SK-N-SH (cell line): ENCODE results near the gene QSOX1. TPM values are rescaled to one million over a fixed set of nuclear protein-coding genes. Genes with fewer than 3 reads are reported as not detected.

ENCODE experiments used
- CTCF ChIA-PET: fragments of 300-600, 350-600 bp; formaldehyde crosslinking; extraction: SDS; loops from one replicate; lab custom pipeline; 2021; lab: Yijun Ruan, JAX
- POLR2A ChIA-PET: fragments of 350-600 bp; sonication (Branson Sonifier 250); formaldehyde crosslinking; extraction: SDS; loops from one replicate; lab custom pipeline; 2020; ENCODE audit warnings: antibody characterized with exemption, inconsistent platforms; lab: Yijun Ruan, JAX
- DNase-seq: peaks from one replicate; pipeline ENCODE4 v3.0.0; 2012
- H2AFZ ChIP-seq: fragments of 200-600 bp; sonication (generic); 2 replicates; pipeline ENCODE4 v1.8.1; 2016; ENCODE audit warnings: antibody characterized with exemption, mild to moderate bottlenecking, low read depth
- H3F3A ChIP-seq: fragments of 200-600 bp; sonication (generic); replicated peaks from 2 replicates; pipeline ENCODE3; 2016; ENCODE audit warnings: antibody characterized with exemption, mild to moderate bottlenecking; ENCODE audit not compliant: insufficient read depth
- H3K27ac ChIP-seq, 2 experiments: fragments of 200-500 bp in 1 of 2; fragments of 200-600 bp in 1 of 2; sonication (Bioruptor generic) in 1 of 2; sonication (generic), shearing (Covaris generic) in 1 of 2; 2 replicates each; pipeline versions ENCODE4 v1.5.1 to v1.6.1; 2014 to 2016; ENCODE audit warnings: low read depth in 2 of 2, inconsistent platforms in 1 of 2, low read length in 1 of 2, mild to moderate bottlenecking in 1 of 2, mixed read lengths in 1 of 2
- H3K27me3 ChIP-seq: fragments of 200-600 bp; sonication (generic), shearing (Covaris generic); 2 replicates; pipeline ENCODE4 v1.6.1; 2016; ENCODE audit warnings: mixed run types; ENCODE audit not compliant: insufficient read depth
- H3K36me3 ChIP-seq, 2 experiments: fragments of 200-500 bp in 1 of 2; fragments of 200-600 bp in 1 of 2; sonication (Bioruptor generic) in 1 of 2; sonication (generic) in 1 of 2; replicated peaks in 1 of 2; 2 replicates each; pipeline versions ENCODE3 to v1.5.1; 2014 to 2016; ENCODE audit warnings: low read length in 1 of 2, mild to moderate bottlenecking in 1 of 2; ENCODE audit not compliant: insufficient read depth in 2 of 2, control insufficient read depth in 1 of 2
- H3K4me1 ChIP-seq, 2 experiments: fragments of 200-500 bp in 1 of 2; fragments of 200-600 bp in 1 of 2; sonication (Bioruptor generic) in 1 of 2; sonication (generic), shearing (Covaris generic) in 1 of 2; 2 replicates each; pipeline versions ENCODE4 v1.5.1 to v1.6.1; 2014 to 2016; ENCODE audit warnings: low read depth in 1 of 2, low read length in 1 of 2, mixed run types in 1 of 2; ENCODE audit not compliant: insufficient read depth in 2 of 2, control insufficient read depth in 1 of 2
- H3K4me2 ChIP-seq: fragments of 200-600 bp; sonication (generic), shearing (Covaris generic); 2 replicates; pipeline ENCODE4 v1.6.1; 2017; ENCODE audit warnings: mixed run types
- H3K4me3 ChIP-seq, 2 experiments: fragments of 200-500 bp in 1 of 2; fragments of 200-600 bp in 1 of 2; sonication (Bioruptor generic) in 1 of 2; sonication (generic), shearing (Covaris generic) in 1 of 2; 2 replicates each; pipeline versions ENCODE4 v1.5.1 to v1.8.1; 2014 to 2016; ENCODE audit warnings: low read depth in 2 of 2, inconsistent platforms in 1 of 2, low read length in 1 of 2, mild to moderate bottlenecking in 1 of 2, mixed read lengths in 1 of 2, moderate library complexity in 1 of 2
- H3K79me2 ChIP-seq: fragments of 200-600 bp; sonication (generic); 2 replicates; pipeline ENCODE4 v1.8.1; 2017; ENCODE audit warnings: mild to moderate bottlenecking; ENCODE audit not compliant: insufficient read depth
- H3K9ac ChIP-seq: fragments of 200-600 bp; sonication (generic); 2 replicates; pipeline ENCODE4 v1.6.1; 2017; ENCODE audit warnings: mixed run types
- H3K9me2 ChIP-seq: fragments of 200-600 bp; sonication (generic); 2 replicates; pipeline ENCODE4 v1.6.1; 2017; ENCODE audit warnings: mixed run types
- H3K9me3 ChIP-seq: fragments of 200-600 bp; sonication (generic); 2 replicates; pipeline ENCODE4 v1.6.1; 2017; ENCODE audit warnings: mixed run types, mild to moderate bottlenecking, moderate library complexity
- H4K20me1 ChIP-seq: fragments of 200-600 bp; sonication (generic); 2 replicates; pipeline ENCODE4 v1.6.1; 2017; ENCODE audit warnings: mild to moderate bottlenecking, mixed run types; ENCODE audit not compliant: insufficient read depth
- CHD2 ChIP-seq: fragments of 150-350 bp; IDR thresholded peaks from 2 replicates; pipeline ENCODE4 v1.6.1; 2018; ENCODE audit warnings: low read length; ENCODE audit not compliant: partially characterized antibody
- EP300 ChIP-seq, 2 experiments: IDR thresholded peaks; 2 replicates each; pipeline versions ENCODE4 v1.4.0 to v1.6.1; 2012; ENCODE audit warnings: borderline replicate concordance in 1 of 2, low read depth in 1 of 2, low read length in 1 of 2
- GABPA ChIP-seq: IDR thresholded peaks from 2 replicates; pipeline ENCODE4 v1.4.0; 2012; ENCODE audit warnings: low read depth, mild to moderate bottlenecking
- NRF1 ChIP-seq: IDR thresholded peaks from 2 replicates; pipeline ENCODE4 v1.6.1; 2012; ENCODE audit warnings: low read depth, mild to moderate bottlenecking, low read length
- POLR2AphosphoS5 ChIP-seq: IDR thresholded peaks from 2 replicates; pipeline ENCODE4 v1.6.1; 2012; ENCODE audit warnings: low read depth, low read length
- RAD21 ChIP-seq: IDR thresholded peaks from 2 replicates; pipeline ENCODE4 v1.6.1; 2012; ENCODE audit warnings: mild to moderate bottlenecking, low read length
- RCOR1 ChIP-seq: fragments of 150-350 bp; IDR thresholded peaks from 2 replicates; pipeline ENCODE4 v1.6.1; 2017; ENCODE audit warnings: antibody characterized with exemption, low read length
- RFX5 ChIP-seq: IDR thresholded peaks from 2 replicates; pipeline ENCODE4 v1.6.1; 2012; ENCODE audit warnings: mild to moderate bottlenecking, improper control_type of control experiment, low read length
- SMC3 ChIP-seq: IDR thresholded peaks from 2 replicates; pipeline ENCODE4 v1.6.1; 2012; ENCODE audit warnings: low read depth, low read length, improper control_type of control experiment
- TEAD4 ChIP-seq: IDR thresholded peaks from 2 replicates; pipeline ENCODE4 v1.4.0; 2012; ENCODE audit warnings: mild to moderate bottlenecking, borderline replicate concordance; ENCODE audit not compliant: insufficient read depth
- USF2 ChIP-seq: fragments of 150-350 bp; IDR thresholded peaks from 2 replicates; pipeline ENCODE4 v1.6.1; 2017; ENCODE audit warnings: antibody characterized with exemption, low read length, low read depth, borderline replicate concordance
- YY1 ChIP-seq: IDR thresholded peaks from 2 replicates; pipeline ENCODE4 v1.4.0; 2012; ENCODE audit warnings: low read depth, mild to moderate bottlenecking
- WGBS: methylation state at CpG from one replicate; pipeline ENCODE4 v1.1.6; 2017; ENCODE audit warnings: low lambda C conversion rate; 5-methylcytosine and 5-hydroxymethylcytosine counted together
- polyA plus RNA-seq, 3 experiments: library from polyadenylated mRNA; depleted of rRNA; stranded (reverse); fragments of >200 nt; gene quantifications; 2 replicates each; pipeline ENCODE4 v1.2.3, GENCODE V29; 2012
- TF ChIP-seq, protein P1 (sequence below): IDR thresholded peaks from 2 replicates; pipeline ENCODE4 v1.4.0; 2012; ENCODE audit warnings: low read depth, borderline replicate concordance
- TF ChIP-seq, protein P2 (sequence below): IDR thresholded peaks from 2 replicates; pipeline ENCODE4 v1.4.0; 2012; ENCODE audit warnings: low read depth
- TF ChIP-seq, protein P3 (sequence below): fragments of 150-350 bp; IDR thresholded peaks from 2 replicates; pipeline ENCODE4 v1.6.1; 2016; ENCODE audit warnings: mild to moderate bottlenecking, low read depth, low read length

The QSOX1 gene
- polyA plus RNA-seq, 1 of the 3 experiments (the other 2 are of a cell fraction), result 359 TPM

- Histone ChIP-seq H3F3A (peaks cover 4% of the 10 kb centered on the region), H3K9me3 (no peaks in the 10 kb centered on the region), H3K4me1 (peaks cover 0 to 10% of the 10 kb centered on the region in 2 experiments; a peak in 1 of 4 replicates), H3K4me3 (no peak overlapping the region), H3K4me2 (no peak overlapping the region), H3K27me3 (no peaks in the 10 kb centered on the region), H3K79me2 (no peaks in the 10 kb centered on the region), H4K20me1 (no peaks in the 10 kb centered on the region), H3K36me3 (peaks cover 23 to 28% of the 10 kb centered on the region in 2 experiments), H2AFZ (no peak overlapping the region), H3K9ac (no peak overlapping the region), H3K27ac (no peak overlapping the region), H3K9me2 (no peaks in the 10 kb centered on the region)
- DNase-seq, result no peak
- POLR2A ChIA-PET, result no interaction called here
- WGBS, result 97% methylated on average over 4 of the region's 4 CpGs
- CTCF ChIA-PET, result interaction anchor here (1.1 to 6.8 kb wide), 5 partner anchors 8 to 363 kb away, joined by 3 to 97 read pairs (median 46); no protein-coding TSS in a partner anchor
- TF ChIP-seq, protein P1, sequence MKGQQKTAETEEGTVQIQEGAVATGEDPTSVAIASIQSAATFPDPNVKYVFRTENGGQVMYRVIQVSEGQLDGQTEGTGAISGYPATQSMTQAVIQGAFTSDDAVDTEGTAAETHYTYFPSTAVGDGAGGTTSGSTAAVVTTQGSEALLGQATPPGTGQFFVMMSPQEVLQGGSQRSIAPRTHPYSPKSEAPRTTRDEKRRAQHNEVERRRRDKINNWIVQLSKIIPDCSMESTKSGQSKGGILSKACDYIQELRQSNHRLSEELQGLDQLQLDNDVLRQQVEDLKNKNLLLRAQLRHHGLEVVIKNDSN, result no peak
- TF ChIP-seq RFX5 (no peak), USF2 (no peak), SMC3 (no peak), GABPA (no peak), POLR2AphosphoS5 (no peak), RAD21 (no peak), NRF1 (no peak), RCOR1 (no peak), EP300 (IDR thresholded peaks at IDR 0.05; ENCODE audit: borderline replicate concordance in 1 of 2, low read depth in 1 of 2, low read length in 1 of 2) (no peak), CHD2 (no peak), YY1 (no peak)
- TF ChIP-seq, protein P2, sequence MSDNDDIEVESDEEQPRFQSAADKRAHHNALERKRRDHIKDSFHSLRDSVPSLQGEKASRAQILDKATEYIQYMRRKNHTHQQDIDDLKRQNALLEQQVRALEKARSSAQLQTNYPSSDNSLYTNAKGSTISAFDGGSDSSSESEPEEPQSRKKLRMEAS, result no peak
- TF ChIP-seq, protein P3, sequence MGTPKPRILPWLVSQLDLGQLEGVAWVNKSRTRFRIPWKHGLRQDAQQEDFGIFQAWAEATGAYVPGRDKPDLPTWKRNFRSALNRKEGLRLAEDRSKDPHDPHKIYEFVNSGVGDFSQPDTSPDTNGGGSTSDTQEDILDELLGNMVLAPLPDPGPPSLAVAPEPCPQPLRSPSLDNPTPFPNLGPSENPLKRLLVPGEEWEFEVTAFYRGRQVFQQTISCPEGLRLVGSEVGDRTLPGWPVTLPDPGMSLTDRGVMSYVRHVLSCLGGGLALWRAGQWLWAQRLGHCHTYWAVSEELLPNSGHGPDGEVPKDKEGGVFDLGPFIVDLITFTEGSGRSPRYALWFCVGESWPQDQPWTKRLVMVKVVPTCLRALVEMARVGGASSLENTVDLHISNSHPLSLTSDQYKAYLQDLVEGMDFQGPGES, result no peak
These were observed 22.3 kb downstream of the QSOX1 start for GRCh38 chr1:180176965-180177364.

DNA sequence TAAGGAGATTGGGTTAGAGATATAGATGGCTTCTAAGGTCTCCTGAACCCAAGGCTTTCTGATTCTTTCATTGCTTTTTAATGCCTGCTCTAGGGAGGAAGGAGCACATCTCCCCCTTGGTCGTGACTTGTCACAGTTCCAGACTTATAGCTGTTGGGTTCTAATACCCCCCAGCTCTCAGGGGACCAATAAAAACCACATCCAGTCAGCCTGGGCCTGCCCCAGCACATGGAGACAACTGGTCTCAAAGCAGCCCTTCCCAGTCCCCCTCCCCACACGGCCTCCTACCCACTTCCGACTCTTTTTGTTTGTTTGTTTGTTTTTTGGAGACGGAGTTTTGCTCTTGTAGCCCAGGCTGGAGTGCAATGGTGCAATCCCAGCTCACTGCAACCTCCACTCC is 23.3 kb downstream of the QSOX1 start:
- H3K79me2 ChIP-seq, result no peaks in the 10 kb centered on the region
- no peak overlapping the region for H3K4me2 ChIP-seq
- TF ChIP-seq TEAD4 (no peak), YY1 (no peak)
- peaks cover 0 to 12% of the 10 kb centered on the region in 2 experiments; a peak in 1 of 4 replicates for H3K4me1 ChIP-seq
- H3K4me3 ChIP-seq, result no peak overlapping the region
- CTCF ChIA-PET, result interaction anchor here (0.6 to 6.8 kb wide), 11 partner anchors 8 to 471 kb away, joined by 3 to 97 read pairs (median 18); no protein-coding TSS in a partner anchor
- H3K36me3 ChIP-seq, result peaks cover 23 to 38% of the 10 kb centered on the region in 2 experiments
- 92% methylated on average over 4 of the region's 4 CpGs for WGBS
- no peak overlapping the region for H2AFZ ChIP-seq
- H3K9ac ChIP-seq, result no peak overlapping the region
- no peak for DNase-seq
- no peaks in the 10 kb centered on the region for H3K27me3 ChIP-seq
- POLR2A ChIA-PET, result no interaction called here
- H3F3A ChIP-seq, result peaks cover 4% of the 10 kb centered on the region
- no peaks in the 10 kb centered on the region for H3K9me2 ChIP-seq
- H3K27ac ChIP-seq, result no peak overlapping the region
- no peaks in the 10 kb centered on the region for H4K20me1 ChIP-seq
- no peaks in the 10 kb centered on the region for H3K9me3 ChIP-seq
